Left lung (tissue), 10 donors: ENCODE measurements around the gene DAB1. TPM values are rescaled to one million over a fixed set of nuclear protein-coding genes. Genes with fewer than 3 reads are reported as not detected.

Experiments
- ATAC-seq: fragments of 200-7000 bp; cut with Tn5 transposase; one replicate; pipeline ENCODE4 v1.9.1; 2020; ENCODE audit warnings: moderate library complexity
- DNase-seq, 4 donors: peaks; one replicate each; pipeline ENCODE4 v3.0.0-alpha.2; 2013 to 2020
- H3K27ac ChIP-seq, 2 donors: fragments of 200-600 bp; sonication (generic) in 1 of 2; one replicate each; pipeline versions ENCODE4 v1.5.0 to v1.8.0; 2020 to 2021
- H3K27me3 ChIP-seq, 2 donors: fragments of 200-600 bp; sonication (generic) in 1 of 2; one replicate each; pipeline versions ENCODE4 v1.5.0 to v1.8.0; 2020 to 2021
- H3K36me3 ChIP-seq, 2 donors: fragments of 200-600 bp; sonication (generic) in 1 of 2; one replicate each; pipeline versions ENCODE4 v1.5.0 to v1.8.0; 2020 to 2021
- H3K4me1 ChIP-seq, 2 donors: fragments of 200-600 bp; one replicate each; pipeline ENCODE4 v1.8.0; 2021
- H3K4me3 ChIP-seq, 2 donors: fragments of 200-600 bp; sonication (generic) in 1 of 2; one replicate each; pipeline versions ENCODE4 v1.5.0 to v1.8.0; 2020 to 2021; ENCODE audit warnings: mild to moderate bottlenecking in 1 of 2
- H3K9me3 ChIP-seq, 2 donors: fragments of 200-600 bp; sonication (generic) in 1 of 2; one replicate each; pipeline versions ENCODE4 v1.5.0 to v1.8.0; 2020 to 2021
- intact Hi-C, 2 donors: fragments of 100-400 bp; cut with DNase I; formaldehyde crosslinking; loops; one replicate each; pipeline versions ENCODE4 v1.11.2 to v1.14.2; 2022
- polyA plus RNA-seq, 6 donors: library from polyadenylated mRNA; unstranded; fragments of 120-200 nt; gene quantifications; one replicate each; pipeline ENCODE4 v1.2.1, GENCODE V29; 2013; ENCODE audit not compliant: insufficient read length in 6 of 6
- total RNA-seq, 2 donors: library from RNA; stranded (reverse); fragmentation: NEBNext Ultra II Directional; extraction: Animal tissue kit (Norgen Biotek cat#: 25700); gene quantifications; one replicate each; pipeline ENCODE4 v1.2.1, GENCODE V29; 2021
- TF ChIP-seq, protein P1 (sequence below), 2 donors: fragments of 200-600 bp; sonication (generic) in 1 of 2; IDR thresholded peaks; one replicate each; pipeline versions ENCODE4 v1.5.0 to v1.8.0; 2021; ENCODE audit warnings: antibody characterized with exemption in 2 of 2
- donor health status: DM: no; HTN: yes; CAD: no.
- donor health status: DM: no; HTN: no; CAD: no.

Gene DAB1
- total and polyA plus RNA-seq, 8 donors = 0.17 to 1.7 (median 1.1) TPM

DNA sequence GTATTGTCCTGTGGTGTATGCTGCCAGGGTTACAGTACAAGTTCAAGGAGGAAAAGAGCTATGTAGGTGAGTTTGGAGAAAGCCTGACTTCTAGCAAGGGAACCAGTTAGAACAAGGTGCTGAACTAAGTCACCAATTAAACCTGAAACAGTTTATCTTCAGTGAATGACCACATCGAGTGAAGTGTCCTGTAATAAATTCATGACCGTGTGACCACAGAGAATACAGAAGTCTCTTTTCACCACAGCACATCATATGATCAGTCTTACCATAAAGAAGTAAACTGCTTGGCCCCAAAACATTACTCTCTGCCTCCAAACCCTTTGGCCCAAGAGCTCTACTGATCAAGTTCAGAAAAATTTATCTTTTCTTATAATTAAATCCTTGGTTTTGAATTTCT lies 141.4 kb downstream of the DAB1 start:
- DNase-seq = no peak
- intact Hi-C loops = no loop called here
- TF ChIP-seq, protein P1, sequence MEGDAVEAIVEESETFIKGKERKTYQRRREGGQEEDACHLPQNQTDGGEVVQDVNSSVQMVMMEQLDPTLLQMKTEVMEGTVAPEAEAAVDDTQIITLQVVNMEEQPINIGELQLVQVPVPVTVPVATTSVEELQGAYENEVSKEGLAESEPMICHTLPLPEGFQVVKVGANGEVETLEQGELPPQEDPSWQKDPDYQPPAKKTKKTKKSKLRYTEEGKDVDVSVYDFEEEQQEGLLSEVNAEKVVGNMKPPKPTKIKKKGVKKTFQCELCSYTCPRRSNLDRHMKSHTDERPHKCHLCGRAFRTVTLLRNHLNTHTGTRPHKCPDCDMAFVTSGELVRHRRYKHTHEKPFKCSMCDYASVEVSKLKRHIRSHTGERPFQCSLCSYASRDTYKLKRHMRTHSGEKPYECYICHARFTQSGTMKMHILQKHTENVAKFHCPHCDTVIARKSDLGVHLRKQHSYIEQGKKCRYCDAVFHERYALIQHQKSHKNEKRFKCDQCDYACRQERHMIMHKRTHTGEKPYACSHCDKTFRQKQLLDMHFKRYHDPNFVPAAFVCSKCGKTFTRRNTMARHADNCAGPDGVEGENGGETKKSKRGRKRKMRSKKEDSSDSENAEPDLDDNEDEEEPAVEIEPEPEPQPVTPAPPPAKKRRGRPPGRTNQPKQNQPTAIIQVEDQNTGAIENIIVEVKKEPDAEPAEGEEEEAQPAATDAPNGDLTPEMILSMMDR (IDR thresholded peaks at IDR 0.05) = no peak
- Histone ChIP-seq H3K9me3 (no peaks in the 10 kb centered on the region), H3K27me3 (no peaks in the 10 kb centered on the region), H3K4me1 (no peaks in the 10 kb centered on the region), H3K27ac (no peak overlapping the region), H3K36me3 (no peaks in the 10 kb centered on the region), H3K4me3 (no peak overlapping the region)
- ATAC-seq = no peak

DNA sequence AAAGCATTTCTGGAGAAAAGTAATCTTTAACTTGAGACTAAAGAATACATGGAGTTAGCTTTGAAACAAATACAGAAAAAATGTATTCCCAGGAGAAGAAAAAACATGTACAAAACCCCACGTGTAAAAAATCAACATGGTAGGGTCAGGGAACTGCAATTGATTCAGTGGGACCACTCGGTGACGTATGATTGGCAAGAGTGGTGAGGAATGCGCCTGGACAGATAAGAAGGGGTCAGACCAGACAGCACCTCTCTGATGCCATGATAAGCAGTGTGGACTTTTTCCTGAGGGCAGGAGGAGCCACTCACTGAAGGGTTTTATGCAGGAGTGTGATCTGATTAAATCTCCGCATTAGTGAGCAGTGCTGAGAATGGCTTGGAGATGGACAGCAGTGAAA lies 142.5 kb downstream of the DAB1 start:
- Histone ChIP-seq H3K4me3 (no peak overlapping the region), H3K9me3 (no peaks in the 10 kb centered on the region), H3K27ac (no peak overlapping the region), H3K4me1 (no peaks in the 10 kb centered on the region), H3K27me3 (no peaks in the 10 kb centered on the region), H3K36me3 (no peaks in the 10 kb centered on the region)
- TF ChIP-seq, protein P1 (IDR thresholded peaks at IDR 0.05) = no peak
- intact Hi-C loops = no loop called here
- ATAC-seq (no peak), DNase-seq (no peak)

DNA sequence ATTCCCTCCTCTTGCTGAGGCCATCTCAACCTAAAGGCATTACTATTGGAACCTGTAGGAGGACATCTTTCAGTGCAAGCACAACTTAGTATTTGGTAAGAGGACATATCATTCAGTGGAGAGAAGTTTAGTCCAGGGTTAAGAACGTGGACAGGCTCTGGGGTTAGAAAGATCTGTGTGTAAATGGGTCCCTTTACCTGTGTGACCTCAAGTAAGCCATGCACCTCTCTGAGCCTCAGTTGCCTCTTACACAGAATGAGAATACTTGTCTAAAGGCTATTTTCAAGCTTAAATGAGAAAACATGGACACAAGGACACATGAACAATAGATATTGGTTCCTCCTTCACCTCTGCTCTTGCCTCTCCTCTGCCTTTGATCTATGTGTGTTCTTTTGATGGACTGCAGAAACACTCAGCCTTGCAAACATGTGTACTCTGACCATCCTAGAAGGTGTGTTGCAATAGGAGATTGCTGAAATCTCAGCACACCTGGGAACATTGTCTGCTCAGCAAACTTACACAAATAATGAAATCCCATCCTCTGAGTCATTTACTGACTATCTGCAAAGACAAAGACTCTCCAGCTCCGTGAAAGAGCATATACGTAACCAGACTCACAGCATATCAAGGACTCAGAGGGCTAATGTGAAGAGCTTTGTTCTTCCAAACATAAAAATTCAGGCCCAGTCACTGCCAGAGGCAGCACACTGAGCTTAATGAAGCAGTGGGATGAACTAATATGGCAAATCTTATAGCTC lies 143.8 kb downstream of the DAB1 start:
- Histone ChIP-seq H3K4me3 (no peak overlapping the region), H3K27ac (no peak overlapping the region), H3K4me1 (no peaks in the 10 kb centered on the region), H3K27me3 (no peaks in the 10 kb centered on the region), H3K36me3 (no peaks in the 10 kb centered on the region), H3K9me3 (no peaks in the 10 kb centered on the region)
- intact Hi-C loops = no loop called here
- DNase-seq (no peak), ATAC-seq (peak; percentile 81)
- TF ChIP-seq, protein P1 (IDR thresholded peaks at IDR 0.05) = no peak

DNA sequence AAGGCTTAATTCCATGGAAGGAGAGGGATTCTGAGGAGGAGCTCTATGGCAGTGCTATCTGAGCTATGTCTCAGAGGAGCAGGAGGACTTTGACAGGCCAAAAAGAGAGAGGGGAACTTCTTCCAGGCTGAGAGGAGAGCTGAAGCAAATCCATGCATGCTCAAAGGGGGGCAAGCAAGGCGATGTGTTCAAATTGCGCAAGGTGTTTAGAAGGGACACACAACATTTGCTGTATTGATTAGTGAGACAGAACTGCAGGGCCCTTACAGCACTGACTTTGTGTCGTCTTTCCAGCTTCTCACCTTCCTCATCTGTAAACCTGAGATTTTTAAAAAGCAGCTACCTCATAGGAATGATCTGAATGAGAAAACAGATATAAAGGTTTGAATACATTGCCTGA lies 145.3 kb downstream of the DAB1 start:
- Histone ChIP-seq H3K27ac (no peak overlapping the region), H3K36me3 (no peaks in the 10 kb centered on the region), H3K4me3 (no peak overlapping the region), H3K4me1 (no peaks in the 10 kb centered on the region), H3K27me3 (no peaks in the 10 kb centered on the region), H3K9me3 (no peaks in the 10 kb centered on the region)
- no peak for DNase-seq
- no peak for ATAC-seq
- TF ChIP-seq, protein P1 (IDR thresholded peaks at IDR 0.05) = no peak
- intact Hi-C loops = no loop called here

DNA sequence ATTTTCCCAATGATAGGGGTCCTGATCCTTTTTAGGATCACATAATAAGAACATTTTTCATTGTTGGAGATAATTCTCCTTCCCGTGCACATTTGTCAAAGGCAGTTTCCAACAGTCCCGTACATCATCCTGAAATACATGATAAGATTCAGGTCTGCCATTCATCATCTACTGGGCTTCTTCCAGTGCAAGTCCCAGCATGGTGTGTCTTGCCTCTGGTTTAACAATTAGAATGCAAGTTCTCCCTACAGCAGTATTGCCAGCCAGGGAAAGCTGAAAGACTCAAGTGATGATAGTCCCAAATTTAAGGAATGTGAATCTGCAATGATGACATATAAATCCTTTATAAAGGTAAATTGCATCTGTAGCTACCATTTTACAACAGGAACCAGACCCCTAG lies 146.2 kb downstream of the DAB1 start:
- intact Hi-C loops = no loop called here
- H3K36me3 ChIP-seq = no peaks in the 10 kb centered on the region
- no peak for ATAC-seq

More for the DNA sequence above, 146.2 kb downstream of the DAB1 start:
- TF ChIP-seq, protein P1 (IDR thresholded peaks at IDR 0.05) = no peak
- no peak for DNase-seq
- H3K27ac ChIP-seq = no peak overlapping the region
- H3K27me3 ChIP-seq = no peaks in the 10 kb centered on the region
- H3K4me3 ChIP-seq = no peak overlapping the region
- H3K9me3 ChIP-seq = no peaks in the 10 kb centered on the region
- H3K4me1 ChIP-seq = no peaks in the 10 kb centered on the region
